GM12874 (cell line): ENCODE measurements around the gene HTT-AS.

ENCODE experiments used
- TF ChIP-seq, protein P1 (sequence below): IDR thresholded peaks from 2 replicates; pipeline ENCODE4 v1.5.1; 2011; ENCODE audit warnings: low read depth, mild to moderate bottlenecking, control low read depth, low read length, moderate library complexity; ENCODE audit not compliant: insufficient read depth

Gene HTT-AS

DNA sequence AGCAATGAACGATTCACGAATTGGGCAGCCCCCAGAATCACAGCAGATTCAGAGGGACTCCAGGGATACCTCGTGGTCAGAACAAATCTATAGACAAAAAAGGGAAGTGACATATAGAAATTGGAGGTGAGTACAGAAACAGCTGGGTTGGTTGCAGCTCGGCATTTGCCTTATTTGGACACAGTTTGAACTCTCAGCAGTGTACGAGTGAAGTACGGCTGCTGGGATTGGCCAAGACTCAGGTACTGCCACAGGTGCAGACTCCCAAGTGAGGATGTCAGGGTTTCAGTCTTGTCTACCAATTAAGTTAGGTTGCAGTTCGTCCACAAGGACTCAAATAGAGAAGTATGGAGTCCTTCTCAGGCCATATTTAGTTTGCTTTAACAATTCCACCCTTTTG is 28.2 kb downstream of the HTT-AS start:
- TF ChIP-seq, protein P1, sequence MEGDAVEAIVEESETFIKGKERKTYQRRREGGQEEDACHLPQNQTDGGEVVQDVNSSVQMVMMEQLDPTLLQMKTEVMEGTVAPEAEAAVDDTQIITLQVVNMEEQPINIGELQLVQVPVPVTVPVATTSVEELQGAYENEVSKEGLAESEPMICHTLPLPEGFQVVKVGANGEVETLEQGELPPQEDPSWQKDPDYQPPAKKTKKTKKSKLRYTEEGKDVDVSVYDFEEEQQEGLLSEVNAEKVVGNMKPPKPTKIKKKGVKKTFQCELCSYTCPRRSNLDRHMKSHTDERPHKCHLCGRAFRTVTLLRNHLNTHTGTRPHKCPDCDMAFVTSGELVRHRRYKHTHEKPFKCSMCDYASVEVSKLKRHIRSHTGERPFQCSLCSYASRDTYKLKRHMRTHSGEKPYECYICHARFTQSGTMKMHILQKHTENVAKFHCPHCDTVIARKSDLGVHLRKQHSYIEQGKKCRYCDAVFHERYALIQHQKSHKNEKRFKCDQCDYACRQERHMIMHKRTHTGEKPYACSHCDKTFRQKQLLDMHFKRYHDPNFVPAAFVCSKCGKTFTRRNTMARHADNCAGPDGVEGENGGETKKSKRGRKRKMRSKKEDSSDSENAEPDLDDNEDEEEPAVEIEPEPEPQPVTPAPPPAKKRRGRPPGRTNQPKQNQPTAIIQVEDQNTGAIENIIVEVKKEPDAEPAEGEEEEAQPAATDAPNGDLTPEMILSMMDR = no peak

DNA sequence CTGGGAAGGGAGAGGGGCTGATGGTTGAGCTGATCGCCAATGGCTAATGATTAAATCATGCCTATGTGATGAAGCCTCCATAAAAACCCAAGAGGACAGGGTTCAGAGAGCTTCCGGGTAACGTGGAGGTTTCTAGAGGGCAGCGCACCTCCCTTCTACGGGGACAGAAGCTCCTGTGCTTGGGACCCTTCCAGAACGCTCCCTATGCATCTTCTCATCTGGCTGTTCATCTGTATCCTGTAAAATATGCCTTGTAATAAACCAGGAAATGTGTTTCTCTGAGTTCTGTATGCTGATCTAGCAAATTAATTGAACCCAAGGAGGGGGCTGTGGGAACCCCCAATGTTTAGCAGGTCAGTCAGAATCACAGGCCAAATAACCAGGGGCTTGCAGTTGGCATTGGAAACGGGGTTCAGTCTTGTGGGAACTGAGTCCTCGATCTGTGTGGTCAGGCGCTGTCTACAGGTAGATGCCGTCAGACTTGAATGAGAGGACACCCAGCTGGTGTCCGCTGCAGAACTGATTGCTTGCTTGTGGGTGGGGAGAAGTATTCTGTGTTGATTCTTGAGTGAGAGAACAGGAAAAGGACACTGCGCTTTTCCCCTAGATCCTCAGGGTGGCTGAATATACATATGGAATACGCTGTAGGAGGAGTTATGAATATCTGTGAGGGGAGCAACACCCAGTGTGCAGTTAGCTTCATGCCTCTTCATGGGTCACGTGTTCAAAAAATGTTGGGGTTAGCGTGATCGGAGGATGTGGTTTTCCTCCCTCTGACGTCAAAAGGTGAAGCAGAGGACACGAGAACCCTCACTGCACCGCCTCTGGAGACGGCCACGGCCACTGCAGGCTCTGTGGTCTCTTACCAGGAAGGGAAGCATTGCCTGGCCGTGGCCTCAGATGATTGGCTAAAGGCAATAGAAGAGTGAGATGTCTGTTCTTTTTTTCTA is 29.2 kb downstream of the HTT-AS start:
- TF ChIP-seq, protein P1 = no peak

DNA sequence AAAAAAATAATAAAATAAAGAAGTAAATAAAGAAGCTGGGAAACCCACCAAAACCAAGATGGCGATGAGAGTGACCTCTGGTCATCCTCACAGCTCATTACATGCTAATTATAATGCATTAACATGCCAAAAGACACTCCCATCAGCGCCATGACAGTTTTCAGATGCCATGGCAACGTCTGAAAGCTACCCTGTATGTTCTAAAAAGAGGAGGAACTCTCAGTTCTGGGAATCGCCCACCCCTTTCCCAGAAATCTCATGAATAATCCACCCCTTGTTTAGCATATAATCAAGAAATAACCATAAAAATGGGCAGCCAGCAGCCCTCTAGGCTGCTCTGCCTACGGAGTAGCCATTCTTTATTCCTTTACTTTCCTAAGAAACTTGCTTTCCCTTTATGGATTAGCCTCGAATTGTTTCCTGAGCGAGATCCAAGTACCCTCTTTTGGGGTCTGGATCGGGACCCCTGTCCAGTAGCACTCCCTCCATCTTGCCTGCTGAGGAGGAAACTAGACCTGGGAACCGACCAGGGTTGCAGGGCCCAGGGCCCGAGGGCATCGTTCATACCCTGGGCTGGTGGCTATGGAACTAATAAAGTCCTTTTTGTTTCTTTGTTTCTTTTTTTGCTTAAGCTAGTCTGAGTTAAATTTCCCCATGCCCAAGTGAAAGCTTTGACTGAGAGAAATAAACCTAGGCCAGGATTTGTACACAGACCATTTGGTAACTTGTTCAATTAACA is 30.9 kb downstream of the HTT-AS start:
- TF ChIP-seq, protein P1 = no peak

DNA sequence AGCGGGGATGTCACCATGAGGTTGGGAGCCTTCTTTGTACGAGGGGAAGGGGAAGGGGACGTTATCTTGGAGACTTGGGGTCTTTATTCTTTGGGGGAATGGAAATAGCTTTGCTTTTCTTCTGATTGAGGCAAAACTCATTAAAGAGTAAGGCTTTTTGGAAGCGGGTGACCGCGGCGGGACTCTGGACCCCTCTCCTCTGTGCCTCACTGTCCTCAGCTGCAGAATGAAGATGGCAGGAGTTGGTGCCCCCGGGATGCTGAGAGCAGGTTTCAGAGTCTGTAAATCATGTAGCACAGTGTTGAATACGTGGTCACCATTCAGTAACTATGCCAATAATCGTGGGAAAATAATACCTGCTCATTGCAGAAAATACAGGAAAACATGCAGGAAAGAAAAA is 32.1 kb downstream of the HTT-AS start:
- TF ChIP-seq, protein P1 = no peak

DNA sequence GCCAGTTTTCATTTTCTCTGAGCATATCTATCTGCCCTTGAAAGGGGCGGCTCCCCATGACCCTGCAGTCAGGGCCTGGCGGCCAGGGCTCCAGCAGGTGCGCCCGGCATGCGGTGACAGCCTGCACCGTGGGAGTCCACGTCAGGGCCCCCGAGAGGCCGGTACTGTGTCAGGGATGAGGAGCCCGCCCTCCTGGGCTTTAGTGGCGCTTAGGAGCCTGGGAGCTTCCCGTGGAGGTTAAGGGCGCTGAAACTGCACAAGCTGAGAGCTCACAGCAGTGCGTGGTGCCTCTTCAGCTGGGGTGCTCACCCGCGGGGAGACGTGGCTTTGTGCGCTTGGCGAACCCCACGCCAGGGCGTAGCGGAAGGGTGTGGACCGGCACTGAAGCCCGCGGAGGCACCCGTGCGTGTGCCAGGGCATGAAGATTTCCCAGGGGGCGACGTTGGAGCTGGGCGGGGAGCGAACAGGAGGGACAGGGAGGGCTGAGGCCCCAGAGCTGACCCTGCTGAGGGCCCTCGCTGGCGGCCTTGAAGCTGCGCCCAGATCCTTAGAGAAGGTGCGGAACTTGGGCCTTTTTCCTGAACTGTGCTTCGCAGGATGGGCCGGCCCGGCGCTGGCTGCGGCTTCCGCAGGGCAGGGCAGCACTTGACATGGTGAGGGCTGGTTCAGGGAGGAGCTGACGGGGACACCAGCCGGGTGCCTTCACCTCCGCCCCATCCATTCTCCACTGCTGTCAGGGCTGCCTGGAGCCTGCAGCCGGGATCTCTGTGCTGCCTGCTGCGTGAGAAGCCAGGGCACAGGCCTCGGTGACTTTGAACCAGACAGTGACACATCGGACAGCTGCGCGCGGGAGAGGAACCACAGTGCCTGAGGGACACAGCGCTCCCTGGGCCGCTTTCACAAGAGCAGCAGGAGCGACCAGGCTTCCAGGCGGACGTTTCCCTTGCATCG is 32.9 kb downstream of the HTT-AS start:
- TF ChIP-seq, protein P1 = no peak

DNA sequence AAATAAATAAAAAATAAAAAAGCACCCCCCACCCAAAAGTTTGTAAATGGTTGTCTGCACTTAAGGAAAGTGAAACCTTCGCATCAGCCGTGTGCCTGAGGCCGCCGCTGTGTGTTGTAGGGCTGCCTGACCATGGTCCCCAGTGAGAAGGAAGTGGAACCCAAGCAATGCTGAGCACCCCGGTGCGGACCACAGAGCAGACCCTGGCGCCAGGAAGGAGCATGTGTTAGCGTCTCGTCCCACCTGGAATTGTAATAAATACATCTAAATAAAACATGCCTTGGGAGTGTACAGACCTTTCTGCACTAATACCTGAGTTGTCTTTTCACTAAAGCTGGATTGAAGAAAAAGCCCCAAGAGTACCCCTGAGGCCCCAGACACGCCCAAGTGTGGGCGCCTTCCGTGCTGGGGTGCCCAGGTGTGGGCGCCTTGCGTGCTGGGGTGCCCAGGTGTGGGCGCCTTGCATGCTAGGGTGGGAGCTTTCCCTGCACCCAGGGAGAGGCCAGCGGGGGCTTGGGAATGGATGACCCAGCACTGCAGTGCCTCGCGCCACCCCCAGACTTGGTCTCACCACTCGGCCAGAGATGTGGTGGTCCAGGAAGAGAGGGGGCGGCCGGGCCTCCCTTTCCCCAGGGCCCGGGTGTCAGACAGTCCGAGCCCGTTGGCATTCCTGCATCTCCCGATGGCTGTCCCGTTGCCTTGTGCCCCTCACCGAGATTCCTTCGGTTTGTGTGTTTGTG is 33.7 kb downstream of the HTT-AS start:
- TF ChIP-seq, protein P1 = no peak
